ENCODE data around the gene N4BP2L1.

The N4BP2L1 gene

GRCh38 chr13:32427852-32428580, at the start of gene N4BP2L1:
TSS of gene N4BP2L1 (minus strand) at chr13:32428130. CDS start at chr13:32428082, 48 bp downstream.
- H3K27ac ChIP-seq (ENCODE audit: low read length) = peak within 1 kb of the TSS; percentile 92; the same call in 1 of the 2 replicates
- peaks cover 54% of the 10 kb centered on the region for H3K79me2 ChIP-seq (ENCODE audit: low read length)
- peaks cover 22% of the 10 kb centered on the region for H3F3A ChIP-seq (ENCODE audit: insufficient read depth, low read length)
- TF ChIP-seq EZH2 (optimal IDR thresholded peaks at IDR 0.05; ENCODE audit: low read depth, low read length) (no peak), EZH2phosphoT487 (IDR thresholded peaks at IDR 0.05; ENCODE audit: low read length) (no peak), CTCF (IDR thresholded peaks at IDR 0.05; ENCODE audit: low read length) (no peak)
- no peaks in the 10 kb centered on the region for H3K36me3 ChIP-seq (replicated peaks; ENCODE audit: insufficient read depth, low read length)
- no peak within 1 kb of the TSS for H2AFZ ChIP-seq (ENCODE audit: low read length)
- peak within 1 kb of the TSS; percentile 85 for H3K4me2 ChIP-seq (ENCODE audit: low read depth, low read length)
- peaks cover 23% of the 10 kb centered on the region for H3K4me1 ChIP-seq (ENCODE audit: low read length)
- H3K4me3 ChIP-seq (ENCODE audit: low read length) = peak within 1 kb of the TSS; percentile 85
- peak within 1 kb of the TSS; percentile 87 for H3K9ac ChIP-seq (ENCODE audit: low read length)
- no peaks in the 10 kb centered on the region for H3K9me2 ChIP-seq (replicated peaks; ENCODE audit: insufficient read depth, low read length)
- no peaks in the 10 kb centered on the region for H3K27me3 ChIP-seq (replicated peaks; ENCODE audit: insufficient read depth, low read length)
- H3K9me3 ChIP-seq (replicated peaks; ENCODE audit: insufficient read depth, low read length) = no peaks in the 10 kb centered on the region
- no peaks in the 10 kb centered on the region for H4K20me1 ChIP-seq (ENCODE audit: insufficient read depth, low read length)
- peak; percentile 82 for DNase-seq

GRCh38 chr13:32476892-32477291, 49.0 kb upstream of the N4BP2L1 start:
- peaks cover 15% of the 10 kb centered on the region for H3F3A ChIP-seq (ENCODE audit: insufficient read depth, low read length)
- peaks cover 10% of the 10 kb centered on the region for H3K4me1 ChIP-seq (ENCODE audit: low read length)
- H3K9me3 ChIP-seq (replicated peaks; ENCODE audit: insufficient read depth, low read length) = no peaks in the 10 kb centered on the region
- H3K27me3 ChIP-seq (replicated peaks; ENCODE audit: insufficient read depth, low read length) = no peaks in the 10 kb centered on the region
- DNase-seq = no peak
- no peaks in the 10 kb centered on the region for H3K9me2 ChIP-seq (replicated peaks; ENCODE audit: insufficient read depth, low read length)
- no peak overlapping the region for H3K4me2 ChIP-seq (ENCODE audit: low read depth, low read length)
- no peaks in the 10 kb centered on the region for H3K79me2 ChIP-seq (ENCODE audit: low read length)
- H3K36me3 ChIP-seq (replicated peaks; ENCODE audit: insufficient read depth, low read length) = no peaks in the 10 kb centered on the region
- H3K9ac ChIP-seq (ENCODE audit: low read length) = no peak overlapping the region
- TF ChIP-seq CTCF (IDR thresholded peaks at IDR 0.05; ENCODE audit: low read length) (no peak), EZH2phosphoT487 (IDR thresholded peaks at IDR 0.05; ENCODE audit: low read length) (no peak), EZH2 (optimal IDR thresholded peaks at IDR 0.05; ENCODE audit: low read depth, low read length) (no peak)
- H3K27ac ChIP-seq (ENCODE audit: low read length) = no peak overlapping the region
- no peaks in the 10 kb centered on the region for H4K20me1 ChIP-seq (ENCODE audit: insufficient read depth, low read length)
- no peak overlapping the region for H3K4me3 ChIP-seq (ENCODE audit: low read length)
- H2AFZ ChIP-seq (ENCODE audit: low read length) = no peak overlapping the region

- Histone ChIP-seq H2AFZ (ENCODE audit: low read length) (no peak overlapping the region), H3K27me3 (replicated peaks; ENCODE audit: insufficient read depth, low read length) (no peaks in the 10 kb centered on the region), H3K79me2 (ENCODE audit: low read length) (no peaks in the 10 kb centered on the region), H3K9ac (ENCODE audit: low read length) (no peak overlapping the region), H3K27ac (ENCODE audit: low read length) (no peak overlapping the region), H4K20me1 (ENCODE audit: insufficient read depth, low read length) (no peaks in the 10 kb centered on the region), H3K9me3 (replicated peaks; ENCODE audit: insufficient read depth, low read length) (no peaks in the 10 kb centered on the region), H3K9me2 (replicated peaks; ENCODE audit: insufficient read depth, low read length) (no peaks in the 10 kb centered on the region), H3K36me3 (replicated peaks; ENCODE audit: insufficient read depth, low read length) (no peaks in the 10 kb centered on the region), H3F3A (ENCODE audit: insufficient read depth, low read length) (peaks cover 22% of the 10 kb centered on the region), H3K4me1 (ENCODE audit: low read length) (peaks cover 18% of the 10 kb centered on the region), H3K4me2 (ENCODE audit: low read depth, low read length) (no peak overlapping the region), H3K4me3 (ENCODE audit: low read length) (no peak overlapping the region)
- DNase-seq = no peak
- TF ChIP-seq EZH2phosphoT487 (IDR thresholded peaks at IDR 0.05; ENCODE audit: low read length) = no peak
- TF ChIP-seq CTCF (IDR thresholded peaks at IDR 0.05; ENCODE audit: low read length) = no peak
- no peak for TF ChIP-seq EZH2 (optimal IDR thresholded peaks at IDR 0.05; ENCODE audit: low read depth, low read length)
Measured at GRCh38 chr13:32476021-32476731, 48.2 kb upstream of the N4BP2L1 start.
